Measurements from ENCODE around the gene DCAF8L1.
"Not testable (repeated sequence)": the region's sequence is repeated elsewhere in the genome, so short reads cannot be mapped to it uniquely, and the experiment has no call there.

The DCAF8L1 gene

DNA sequence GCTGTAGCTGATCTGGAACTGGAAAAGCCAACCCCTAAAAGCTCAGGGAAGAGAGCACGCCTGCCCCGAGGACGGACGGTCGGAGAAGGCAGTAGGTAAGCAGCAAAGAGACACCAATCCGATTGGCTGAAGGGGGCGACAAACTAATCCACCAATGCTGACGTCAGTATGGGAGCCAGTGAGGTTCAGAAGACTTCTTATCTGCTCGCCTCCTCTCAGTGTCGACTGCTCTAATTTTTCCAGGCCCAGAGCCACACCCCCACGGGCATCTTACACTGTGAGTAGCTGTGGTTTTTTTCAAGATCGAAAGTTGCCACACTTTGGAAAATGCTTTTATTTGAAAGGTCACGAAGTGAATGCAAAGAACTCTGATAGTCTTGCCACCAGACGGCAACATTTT lies at the start of gene DCAF8L1:
DCAF8L1 (minus strand) TSS at position 101 of the 400 bp plus-strand sequence. CDS start 115 bp downstream, outside the sequence.
- no peaks in the 10 kb centered on the region for H3K9me3 ChIP-seq (ENCODE audit: low read length)

GRCh38 chrX:28022371-28022770 lies 41.1 kb upstream of the DCAF8L1 start:
- H2AFZ ChIP-seq (ENCODE audit: low read depth, low read length): no peak overlapping the region
- no peaks in the 10 kb centered on the region for H3K36me3 ChIP-seq (ENCODE audit: insufficient read depth, low read length)
- no peaks in the 10 kb centered on the region for H3K9me3 ChIP-seq (ENCODE audit: low read length)
- no peaks in the 10 kb centered on the region for H3K27me3 ChIP-seq (ENCODE audit: insufficient read depth, low read length)
- no peak overlapping the region for H3K4me3 ChIP-seq (ENCODE audit: low read length)
- H3K4me1 ChIP-seq (ENCODE audit: insufficient read depth, low read length): no peaks in the 10 kb centered on the region

More for the DNA sequence above, at the start of gene DCAF8L1:
- Histone ChIP-seq H3K27me3 (ENCODE audit: insufficient read depth, low read length) (no peaks in the 10 kb centered on the region), H2AFZ (ENCODE audit: low read depth, low read length) (no peak within 1 kb of the TSS), H3K36me3 (ENCODE audit: insufficient read depth, low read length) (no peaks in the 10 kb centered on the region), H3K4me3 (ENCODE audit: low read length) (no peak within 1 kb of the TSS), H3K4me1 (ENCODE audit: insufficient read depth, low read length) (no peaks in the 10 kb centered on the region)

DNA sequence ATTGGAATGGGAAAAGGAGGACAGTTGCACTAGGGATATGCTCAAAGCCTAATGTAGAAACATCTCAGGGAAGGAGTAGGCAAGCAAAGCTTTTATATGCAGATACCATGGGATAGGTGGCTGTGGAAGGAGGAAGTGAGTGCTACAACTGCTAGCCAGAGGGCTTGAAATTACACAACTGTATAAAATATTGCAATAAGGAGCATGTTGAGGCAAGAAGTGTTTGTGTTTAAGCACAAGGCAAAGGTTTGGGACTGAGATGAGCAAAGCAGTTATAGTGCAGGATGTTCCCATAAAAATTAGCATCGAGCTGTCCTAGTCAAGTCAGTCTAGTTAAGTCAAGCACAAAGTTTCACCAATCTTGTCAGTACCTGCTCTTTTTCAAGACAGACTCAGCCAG lies 35.6 kb upstream of the DCAF8L1 start:
- no peaks in the 10 kb centered on the region for H3K9me3 ChIP-seq (ENCODE audit: low read length)
- no peaks in the 10 kb centered on the region for H3K4me1 ChIP-seq (ENCODE audit: insufficient read depth, low read length)
- no peaks in the 10 kb centered on the region for H3K27me3 ChIP-seq (ENCODE audit: insufficient read depth, low read length)
- H3K36me3 ChIP-seq (ENCODE audit: insufficient read depth, low read length): no peaks in the 10 kb centered on the region
- H2AFZ ChIP-seq (ENCODE audit: low read depth, low read length): no peak overlapping the region
- no peak overlapping the region for H3K4me3 ChIP-seq (ENCODE audit: low read length)

DNA sequence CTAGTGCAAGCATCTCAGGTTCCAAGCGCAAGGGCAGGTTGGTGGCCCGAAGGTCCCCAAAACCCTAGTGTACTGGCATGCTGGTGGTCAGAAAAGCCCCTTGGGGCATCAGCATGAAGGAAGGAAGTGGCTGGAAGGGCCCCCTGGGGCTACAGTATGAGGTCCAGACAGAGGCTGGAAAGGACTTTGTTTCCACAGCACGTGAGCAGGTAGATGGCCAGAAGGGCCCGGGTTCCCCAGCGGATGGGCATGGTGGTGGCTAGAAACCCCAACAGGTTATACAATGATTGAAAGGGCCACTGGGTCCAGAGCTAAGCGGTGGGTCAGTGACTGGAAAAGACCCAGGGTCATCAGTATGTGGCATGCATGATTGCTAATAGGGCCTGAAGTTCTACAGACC lies 34.7 kb upstream of the DCAF8L1 start:
- Histone ChIP-seq H3K4me1 (ENCODE audit: insufficient read depth, low read length) (no peaks in the 10 kb centered on the region), H3K36me3 (ENCODE audit: insufficient read depth, low read length) (no peaks in the 10 kb centered on the region), H3K27me3 (ENCODE audit: insufficient read depth, low read length) (no peaks in the 10 kb centered on the region), H3K4me3 (ENCODE audit: low read length) (no peak overlapping the region), H3K9me3 (ENCODE audit: low read length) (no peaks in the 10 kb centered on the region), H2AFZ (ENCODE audit: low read depth, low read length) (no peak overlapping the region)

DNA sequence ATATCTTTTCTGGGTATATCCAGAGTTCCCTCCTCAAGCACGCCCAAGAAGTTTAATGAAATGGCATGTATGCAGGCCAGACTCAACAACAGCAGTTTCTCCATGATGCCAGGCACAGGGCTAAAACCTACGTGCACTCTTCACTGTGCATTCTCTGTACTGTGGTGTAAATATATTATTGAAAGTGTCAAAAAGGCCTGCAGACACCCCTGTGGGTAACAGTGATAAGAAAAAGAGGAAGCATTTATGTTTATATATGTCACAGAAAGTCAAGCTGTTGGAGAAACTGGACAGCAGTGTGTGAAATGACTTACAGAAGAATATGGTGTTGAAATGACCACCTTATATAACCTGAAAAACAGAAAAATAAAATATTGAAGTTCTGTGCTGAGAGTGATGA lies 29.6 kb upstream of the DCAF8L1 start:
- no peaks in the 10 kb centered on the region for H3K27me3 ChIP-seq (ENCODE audit: insufficient read depth, low read length)
- no peak overlapping the region for H2AFZ ChIP-seq (ENCODE audit: low read depth, low read length)
- H3K36me3 ChIP-seq (ENCODE audit: insufficient read depth, low read length): no peaks in the 10 kb centered on the region
- H3K4me1 ChIP-seq (ENCODE audit: insufficient read depth, low read length): no peaks in the 10 kb centered on the region
- H3K4me3 ChIP-seq (ENCODE audit: low read length): no peak overlapping the region
- no peaks in the 10 kb centered on the region for H3K9me3 ChIP-seq (ENCODE audit: low read length)

GRCh38 chrX:27998666-27999065 lies 17.4 kb upstream of the DCAF8L1 start:
- Histone ChIP-seq H3K4me3 (ENCODE audit: low read length) (no peak overlapping the region), H3K9me3 (ENCODE audit: low read length) (no peaks in the 10 kb centered on the region), H3K36me3 (ENCODE audit: insufficient read depth, low read length) (no peaks in the 10 kb centered on the region), H3K4me1 (ENCODE audit: insufficient read depth, low read length) (no peaks in the 10 kb centered on the region), H3K27me3 (ENCODE audit: insufficient read depth, low read length) (no peaks in the 10 kb centered on the region), H2AFZ (ENCODE audit: low read depth, low read length) (no peak overlapping the region)

GRCh38 chrX:27997622-27998021 lies 16.4 kb upstream of the DCAF8L1 start:
- Histone ChIP-seq H2AFZ (ENCODE audit: low read depth, low read length) (no peak overlapping the region), H3K9me3 (ENCODE audit: low read length) (no peaks in the 10 kb centered on the region), H3K36me3 (ENCODE audit: insufficient read depth, low read length) (no peaks in the 10 kb centered on the region), H3K4me1 (ENCODE audit: insufficient read depth, low read length) (no peaks in the 10 kb centered on the region), H3K4me3 (ENCODE audit: low read length) (no peak overlapping the region), H3K27me3 (ENCODE audit: insufficient read depth, low read length) (no peaks in the 10 kb centered on the region)

GRCh38 chrX:27996132-27996531 lies 14.9 kb upstream of the DCAF8L1 start:
- no peaks in the 10 kb centered on the region for H3K9me3 ChIP-seq (ENCODE audit: low read length)
- H3K27me3 ChIP-seq (ENCODE audit: insufficient read depth, low read length): peaks cover 2% of the 10 kb centered on the region
- H3K4me3 ChIP-seq (ENCODE audit: low read length): no peak overlapping the region
- no peaks in the 10 kb centered on the region for H3K4me1 ChIP-seq (ENCODE audit: insufficient read depth, low read length)
- no peak overlapping the region for H2AFZ ChIP-seq (ENCODE audit: low read depth, low read length)
- no peaks in the 10 kb centered on the region for H3K36me3 ChIP-seq (ENCODE audit: insufficient read depth, low read length)

DNA sequence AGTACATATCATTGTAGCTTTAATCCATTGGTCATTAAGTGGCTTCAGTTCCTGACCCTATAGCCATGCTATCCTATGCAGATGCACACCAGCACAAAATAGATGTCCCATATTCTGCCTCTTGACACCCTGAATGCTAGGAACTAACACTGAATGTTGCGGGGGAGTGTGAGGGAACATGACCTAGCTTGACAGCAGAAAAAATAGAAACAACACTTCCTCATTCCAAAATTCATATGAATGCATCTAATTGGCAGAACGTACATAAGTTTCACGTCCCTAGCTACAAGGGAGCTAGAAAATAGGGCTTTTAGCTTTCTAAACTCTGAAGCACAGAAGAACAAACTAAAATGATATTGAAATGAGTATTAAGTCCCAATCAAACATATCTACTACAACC lies 14.4 kb upstream of the DCAF8L1 start:
- no peaks in the 10 kb centered on the region for H3K4me1 ChIP-seq (ENCODE audit: insufficient read depth, low read length)
- no peak overlapping the region for H3K4me3 ChIP-seq (ENCODE audit: low read length)
- H3K36me3 ChIP-seq (ENCODE audit: insufficient read depth, low read length): no peaks in the 10 kb centered on the region
- no peaks in the 10 kb centered on the region for H3K9me3 ChIP-seq (ENCODE audit: low read length)
- no peak overlapping the region for H2AFZ ChIP-seq (ENCODE audit: low read depth, low read length)
- H3K27me3 ChIP-seq (ENCODE audit: insufficient read depth, low read length): peaks cover 2% of the 10 kb centered on the region

DNA sequence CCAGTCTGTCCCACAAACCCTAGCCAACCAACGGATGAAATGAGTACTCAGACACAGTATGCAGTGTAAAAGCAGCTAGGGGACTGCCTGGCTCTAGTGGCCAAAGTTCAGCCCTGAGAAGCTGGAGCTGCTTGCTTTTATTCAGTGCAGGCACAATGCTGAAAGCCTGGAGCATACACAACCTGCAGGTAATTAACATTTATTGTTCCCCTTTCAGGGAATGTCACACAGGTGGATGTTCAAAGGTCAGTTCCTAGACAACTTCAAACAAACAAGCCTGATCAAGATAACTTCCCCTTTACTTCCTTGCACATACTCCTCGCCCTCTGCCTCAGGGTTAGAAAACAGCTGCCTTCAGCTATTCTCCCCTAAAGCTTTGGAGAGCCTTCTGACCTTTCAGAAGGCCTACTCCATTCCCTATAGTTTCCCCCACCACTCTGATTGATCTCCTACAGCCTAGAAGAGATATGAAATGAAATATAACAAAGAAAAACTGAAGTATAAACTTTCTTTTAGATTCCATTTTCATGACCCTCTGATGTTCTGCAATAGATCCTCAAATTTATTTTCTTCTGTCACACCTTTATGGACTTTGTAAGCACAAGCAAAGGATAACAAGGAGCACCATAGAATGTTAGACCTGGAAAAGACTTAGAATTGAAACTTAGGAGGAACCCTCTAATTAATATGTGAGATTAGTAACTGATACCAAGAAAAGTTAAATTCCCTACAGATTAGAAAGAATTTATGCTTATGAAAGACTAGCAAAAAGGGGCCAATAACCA lies 6.8 kb upstream of the DCAF8L1 start:
- Histone ChIP-seq H3K27me3 (ENCODE audit: insufficient read depth, low read length) (peaks cover 2% of the 10 kb centered on the region), H3K4me3 (ENCODE audit: low read length) (no peak overlapping the region), H3K36me3 (ENCODE audit: insufficient read depth, low read length) (no peaks in the 10 kb centered on the region), H2AFZ (ENCODE audit: low read depth, low read length) (no peak overlapping the region), H3K9me3 (ENCODE audit: low read length) (no peaks in the 10 kb centered on the region), H3K4me1 (ENCODE audit: insufficient read depth, low read length) (no peaks in the 10 kb centered on the region)

GRCh38 chrX:27976934-27977333 lies 4.3 kb downstream of the DCAF8L1 start:
- H3K36me3 ChIP-seq (ENCODE audit: insufficient read depth, low read length); H3K4me1 ChIP-seq (ENCODE audit: insufficient read depth, low read length); H3K9me3 ChIP-seq (ENCODE audit: low read length); H3K4me3 ChIP-seq (ENCODE audit: low read length); H2AFZ ChIP-seq (ENCODE audit: low read depth, low read length); H3K27me3 ChIP-seq (ENCODE audit: insufficient read depth, low read length): not testable (repeated sequence)

DNA sequence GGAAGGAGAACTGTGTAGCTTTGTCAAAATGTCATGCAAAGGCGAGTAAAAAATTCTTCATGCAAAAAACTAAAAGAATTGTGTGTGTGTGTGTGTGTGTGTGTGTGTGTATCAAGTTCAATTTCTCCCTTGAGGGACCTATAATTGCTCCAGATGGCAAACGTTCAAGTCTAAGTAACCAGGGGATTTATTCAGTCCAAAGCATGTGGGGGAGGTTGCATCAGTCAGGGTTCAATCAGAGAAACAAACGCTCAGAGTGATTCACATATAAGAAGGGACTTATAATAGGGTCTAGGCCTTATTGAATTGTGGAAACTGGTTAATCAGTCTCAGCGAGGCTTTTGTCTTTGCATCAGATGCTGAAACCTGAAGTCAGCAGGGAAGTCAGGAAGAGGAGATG lies 5.0 kb downstream of the DCAF8L1 start:
- no peaks in the 10 kb centered on the region for H3K27me3 ChIP-seq (ENCODE audit: insufficient read depth, low read length)
- no peaks in the 10 kb centered on the region for H3K4me1 ChIP-seq (ENCODE audit: insufficient read depth, low read length)
- no peaks in the 10 kb centered on the region for H3K36me3 ChIP-seq (ENCODE audit: insufficient read depth, low read length)
- no peak overlapping the region for H2AFZ ChIP-seq (ENCODE audit: low read depth, low read length)
- no peaks in the 10 kb centered on the region for H3K9me3 ChIP-seq (ENCODE audit: low read length)
- H3K4me3 ChIP-seq (ENCODE audit: low read length): no peak overlapping the region

- H3K36me3 ChIP-seq (ENCODE audit: insufficient read depth, low read length): no peaks in the 10 kb centered on the region
- H3K4me3 ChIP-seq (ENCODE audit: low read length): no peak overlapping the region
- H2AFZ ChIP-seq (ENCODE audit: low read depth, low read length): no peak overlapping the region
- no peaks in the 10 kb centered on the region for H3K9me3 ChIP-seq (ENCODE audit: low read length)
- no peaks in the 10 kb centered on the region for H3K27me3 ChIP-seq (ENCODE audit: insufficient read depth, low read length)
- peaks cover 8% of the 10 kb centered on the region for H3K4me1 ChIP-seq (ENCODE audit: insufficient read depth, low read length)
Measured at GRCh38 chrX:27968878-27969277, 12.4 kb downstream of the DCAF8L1 start.

- Histone ChIP-seq H2AFZ (ENCODE audit: low read depth, low read length) (no peak overlapping the region), H3K4me3 (ENCODE audit: low read length) (no peak overlapping the region), H3K9me3 (ENCODE audit: low read length) (no peaks in the 10 kb centered on the region), H3K4me1 (ENCODE audit: insufficient read depth, low read length) (peaks cover 8% of the 10 kb centered on the region), H3K27me3 (ENCODE audit: insufficient read depth, low read length) (no peaks in the 10 kb centered on the region), H3K36me3 (ENCODE audit: insufficient read depth, low read length) (no peaks in the 10 kb centered on the region)
Measured at GRCh38 chrX:27968352-27968751, 12.9 kb downstream of the DCAF8L1 start.

All from neuron (in vitro differentiated cells).